ENCODE measurements around the gene ZNF263.
"Not testable (repeated sequence)": the region's sequence is repeated elsewhere in the genome, so short reads cannot be mapped to it uniquely, and the experiment has no call there.

ZNF263 gene

DNA sequence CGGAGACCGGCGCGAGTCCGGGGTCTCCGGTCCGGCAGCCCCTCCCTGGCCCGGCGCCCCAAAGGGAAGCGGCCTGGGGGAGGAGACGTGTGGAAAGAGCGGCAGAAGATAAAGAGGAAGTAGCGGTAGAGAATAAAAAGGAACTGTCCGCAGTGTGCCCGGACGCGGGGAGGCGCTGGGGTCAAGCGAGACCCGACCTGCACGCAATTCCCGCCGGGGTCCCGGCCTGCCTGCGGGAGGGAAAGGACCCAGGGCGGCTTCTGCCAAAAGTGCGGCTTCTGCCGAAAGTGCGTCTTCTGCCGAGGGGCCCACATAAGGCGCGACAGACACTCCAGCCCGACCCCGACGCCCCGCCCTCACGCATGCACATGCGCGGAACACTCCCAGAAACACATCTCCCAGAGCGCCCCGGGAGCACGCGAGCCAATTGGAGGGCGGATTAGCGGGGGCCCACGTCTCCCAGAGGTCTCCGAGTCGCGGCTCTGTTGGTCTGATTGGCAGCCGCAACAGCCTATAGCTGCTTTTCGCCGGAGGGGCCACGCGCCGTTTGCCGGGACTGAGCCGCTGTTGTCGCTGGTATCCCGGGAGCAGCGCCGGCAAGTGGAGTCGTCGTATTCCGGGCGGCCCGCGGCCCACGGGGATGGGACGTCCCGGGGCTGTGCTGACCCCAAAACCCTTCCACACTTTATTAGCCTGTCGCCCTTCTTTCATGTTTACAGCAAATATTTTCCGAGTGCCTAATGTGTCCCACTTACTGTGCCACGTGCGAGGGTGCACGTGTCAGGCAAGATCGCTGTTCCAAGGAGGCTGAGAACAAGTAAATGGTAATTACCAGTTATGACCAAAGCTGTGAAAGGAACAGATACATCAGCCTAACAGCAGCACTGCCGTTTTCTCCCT is 18.9 kb upstream of the ZNF263 start:
- Histone ChIP-seq H3K27me3 (no peaks in the 10 kb centered on the region), H3K9ac (peak overlapping the region; percentile 89), H3K4me2 (peak overlapping the region; percentile 84), H3K9me3 (no peaks in the 10 kb centered on the region; the same call in 1 of the 2 replicates), H3K4me3 (peak overlapping the region; percentile 93), H3K36me3 (peaks cover 13% of the 10 kb centered on the region; the same call in 1 of the 2 replicates), H4K20me1 (no peaks in the 10 kb centered on the region), H3K27ac (peak overlapping the region; percentile 92), H3K4me1 (peaks cover 21% of the 10 kb centered on the region)
- TF ChIP-seq Cebpa-rat (IDR thresholded peaks at IDR 0.05): no peak

DNA sequence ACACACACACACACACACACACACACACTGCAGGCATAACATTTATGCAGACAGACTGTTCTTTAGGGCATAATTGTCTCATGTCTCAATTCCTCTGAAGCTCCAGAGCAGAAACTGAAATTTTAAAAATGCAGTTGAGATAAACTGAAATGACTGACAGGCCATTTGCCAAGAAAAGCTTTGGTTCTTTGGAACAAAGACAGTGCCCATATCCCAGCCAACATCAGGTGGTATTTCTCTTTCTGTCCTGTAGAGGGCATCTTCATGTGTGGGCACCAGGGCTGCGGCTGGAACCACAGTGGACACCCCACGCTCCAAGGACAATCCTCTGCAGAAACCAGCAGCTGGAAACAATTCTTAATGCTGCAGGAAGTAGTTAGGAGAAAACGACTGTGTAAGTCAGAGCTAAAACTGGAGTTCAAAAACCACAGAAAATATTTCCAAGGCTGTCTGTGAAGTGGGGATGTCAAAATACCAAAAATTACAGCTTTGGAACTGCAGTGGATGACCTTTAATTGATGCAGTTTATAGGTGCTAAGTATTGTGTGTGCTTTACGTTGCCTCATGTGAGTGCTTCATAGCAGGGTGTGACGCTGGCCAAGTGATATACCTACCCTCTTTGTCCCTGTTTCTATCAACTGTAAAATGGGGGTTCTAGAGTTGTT is 16.3 kb upstream of the ZNF263 start:
- H3K9me3 ChIP-seq: peaks cover 9% of the 10 kb centered on the region; the same call in 1 of the 2 replicates
- H3K4me1 ChIP-seq: peaks cover 21% of the 10 kb centered on the region
- H4K20me1 ChIP-seq: no peaks in the 10 kb centered on the region
- no peaks in the 10 kb centered on the region for H3K27me3 ChIP-seq
- H3K4me3 ChIP-seq: no peak overlapping the region
- H3K36me3 ChIP-seq: peaks cover 13% of the 10 kb centered on the region; the same call in 1 of the 2 replicates
- no peak overlapping the region for H3K9ac ChIP-seq
- H3K27ac ChIP-seq: no peak overlapping the region
- no peak overlapping the region for H3K4me2 ChIP-seq
- TF ChIP-seq Cebpa-rat (IDR thresholded peaks at IDR 0.05): no peak

DNA sequence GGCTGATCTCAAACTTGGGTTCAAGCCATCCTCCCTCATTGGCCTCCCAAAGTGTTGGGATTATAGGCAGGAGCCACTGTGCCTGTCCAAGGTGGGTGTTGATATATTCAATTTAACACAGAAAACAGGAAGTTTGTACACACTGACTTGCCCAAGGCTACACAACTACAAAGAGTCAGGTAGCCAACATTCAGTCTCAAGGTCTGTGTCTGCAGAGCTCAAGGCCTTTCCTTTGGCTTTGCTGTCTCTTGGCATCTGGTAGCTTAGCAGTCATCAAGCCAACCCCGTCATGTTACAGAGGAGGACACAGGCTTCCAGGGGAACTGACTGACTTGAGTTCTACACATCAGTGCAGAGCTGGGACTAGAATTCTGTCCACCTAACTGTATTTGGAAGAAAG is 15.0 kb upstream of the ZNF263 start:
- Histone ChIP-seq H3K36me3 (peaks cover 13% of the 10 kb centered on the region; the same call in 1 of the 2 replicates), H3K4me1 (peaks cover 12% of the 10 kb centered on the region), H3K4me3 (no peak overlapping the region), H3K27me3 (no peaks in the 10 kb centered on the region), H4K20me1 (no peaks in the 10 kb centered on the region), H3K9me3 (peaks cover 9% of the 10 kb centered on the region; the same call in 1 of the 2 replicates), H3K9ac (no peak overlapping the region), H3K27ac (no peak overlapping the region), H3K4me2 (no peak overlapping the region)
- no peak for TF ChIP-seq Cebpa-rat (IDR thresholded peaks at IDR 0.05)

DNA sequence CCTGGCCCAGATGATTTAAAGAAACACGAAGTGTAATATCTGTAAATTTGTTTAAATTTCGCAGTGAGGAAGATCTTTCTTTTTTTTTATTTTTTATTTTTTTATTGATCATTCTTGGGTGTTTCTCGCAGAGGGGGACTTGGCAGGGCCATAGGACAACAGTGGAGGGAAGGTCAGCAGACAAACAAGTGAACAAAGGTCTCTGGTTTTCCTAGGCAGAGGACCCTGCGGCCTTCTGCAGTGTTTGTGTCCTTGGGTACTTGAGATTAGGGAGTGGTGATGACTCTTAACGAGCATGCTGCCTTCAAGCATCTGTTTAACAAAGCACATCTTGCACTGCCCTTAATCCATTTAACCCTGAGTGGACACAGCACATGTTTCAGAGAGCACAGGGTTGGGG is 12.6 kb upstream of the ZNF263 start:
- H3K27me3 ChIP-seq, H3K9ac ChIP-seq, H3K9me3 ChIP-seq, H3K4me1 ChIP-seq, H3K4me2 ChIP-seq, H4K20me1 ChIP-seq, H3K4me3 ChIP-seq, H3K27ac ChIP-seq: not testable (repeated sequence)
- H3K36me3 ChIP-seq: peaks cover 13% of the 10 kb centered on the region; the same call in 1 of the 2 replicates

DNA sequence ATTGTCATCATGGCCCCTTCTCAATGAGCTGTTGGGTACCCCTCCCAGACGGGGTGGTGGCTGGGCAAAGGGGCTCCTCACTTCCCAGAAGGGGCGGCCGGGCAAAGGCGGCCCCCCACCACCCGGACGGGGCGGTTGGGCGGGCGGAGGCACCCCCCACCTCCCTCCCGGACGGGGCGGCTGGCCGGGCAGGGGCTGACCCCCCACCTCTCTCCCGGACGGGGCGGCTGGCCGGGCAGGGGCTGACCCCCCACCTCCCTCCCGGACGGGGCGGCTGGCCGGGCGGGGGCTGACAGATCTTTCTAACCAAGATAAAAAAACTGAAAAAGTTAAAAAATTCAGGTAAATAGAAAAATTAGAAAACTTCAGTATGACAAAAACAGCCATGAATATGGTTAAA is 12.0 kb upstream of the ZNF263 start:
- peaks cover 13% of the 10 kb centered on the region; the same call in 1 of the 2 replicates for H3K36me3 ChIP-seq
- H3K9ac ChIP-seq, H3K4me2 ChIP-seq, H4K20me1 ChIP-seq, H3K27ac ChIP-seq, H3K4me3 ChIP-seq, H3K9me3 ChIP-seq, H3K27me3 ChIP-seq, H3K4me1 ChIP-seq: not testable (repeated sequence)

DNA sequence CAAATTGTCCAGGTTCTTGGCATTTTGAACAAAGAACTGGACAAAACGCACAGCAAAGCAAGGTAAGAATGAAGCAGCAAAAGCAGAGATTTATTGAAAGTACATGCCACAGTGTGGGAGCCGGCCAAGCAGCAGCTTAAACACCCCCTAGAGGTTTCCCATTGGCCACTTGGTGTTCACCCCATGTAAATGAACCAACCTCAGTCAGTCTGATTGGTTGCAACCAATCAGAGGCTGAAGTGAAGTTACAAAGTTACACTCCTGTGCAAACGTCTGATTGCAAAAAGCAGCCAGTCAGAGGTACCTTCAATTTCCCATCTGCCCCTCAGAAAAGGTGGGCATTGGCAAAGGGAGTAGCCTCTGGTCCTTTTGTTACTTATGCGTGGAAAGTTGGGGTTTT is 8.8 kb upstream of the ZNF263 start:
- H3K4me2 ChIP-seq: no peak overlapping the region
- no peak overlapping the region for H3K9ac ChIP-seq
- peaks cover 9% of the 10 kb centered on the region; the same call in 1 of the 2 replicates for H3K9me3 ChIP-seq
- no peaks in the 10 kb centered on the region for H4K20me1 ChIP-seq
- TF ChIP-seq Cebpa-rat (IDR thresholded peaks at IDR 0.05): no peak
- H3K4me3 ChIP-seq: no peak overlapping the region
- H3K36me3 ChIP-seq: no peaks in the 10 kb centered on the region
- no peak overlapping the region for H3K27ac ChIP-seq
- H3K4me1 ChIP-seq: no peaks in the 10 kb centered on the region
- H3K27me3 ChIP-seq: no peaks in the 10 kb centered on the region

DNA sequence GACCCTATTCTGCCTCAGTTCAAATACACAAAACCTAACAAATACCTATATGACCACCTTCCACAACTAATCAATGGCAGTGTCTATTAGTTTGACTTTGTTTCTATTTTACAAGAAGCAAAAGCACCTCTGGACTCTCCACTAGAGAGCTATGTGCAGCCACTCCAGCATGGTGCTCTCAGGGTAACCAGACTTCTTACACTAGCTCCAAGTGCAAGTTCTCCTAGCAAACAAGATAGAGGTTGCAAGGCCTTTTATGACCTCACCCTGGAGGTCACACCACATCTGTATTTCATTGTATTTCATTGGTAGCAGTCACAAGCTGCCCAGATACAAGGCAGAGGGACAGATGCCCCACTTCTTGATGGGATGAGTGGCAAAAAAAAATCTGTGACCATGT is 8.3 kb upstream of the ZNF263 start:
- no peak overlapping the region for H3K9ac ChIP-seq
- no peak overlapping the region for H3K4me3 ChIP-seq
- H3K9me3 ChIP-seq: peaks cover 9% of the 10 kb centered on the region; the same call in 1 of the 2 replicates
- H3K36me3 ChIP-seq: no peaks in the 10 kb centered on the region
- no peaks in the 10 kb centered on the region for H4K20me1 ChIP-seq
- H3K27ac ChIP-seq: no peak overlapping the region
- no peak for TF ChIP-seq Cebpa-rat (IDR thresholded peaks at IDR 0.05)
- no peaks in the 10 kb centered on the region for H3K4me1 ChIP-seq
- H3K4me2 ChIP-seq: no peak overlapping the region
- no peaks in the 10 kb centered on the region for H3K27me3 ChIP-seq

DNA sequence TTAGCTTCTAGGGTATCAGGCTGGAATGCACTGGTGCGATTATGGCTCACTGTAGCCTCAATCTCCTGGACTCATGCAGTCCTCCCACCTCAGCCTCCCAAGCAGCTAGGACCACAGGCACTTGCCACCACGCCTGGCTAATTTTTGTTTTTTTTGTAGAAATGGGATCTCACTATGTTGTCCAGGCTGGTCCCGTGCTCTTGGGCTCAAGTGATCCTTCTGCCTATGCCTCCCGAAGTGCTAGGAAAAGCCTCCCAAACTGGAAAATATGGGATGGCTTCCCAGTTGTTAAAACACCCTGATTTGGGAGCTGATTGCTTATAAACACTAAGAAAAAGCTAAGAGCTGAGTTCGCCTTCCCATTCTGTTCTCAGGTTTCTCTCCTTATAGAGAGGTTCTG is 6.6 kb upstream of the ZNF263 start:
- Histone ChIP-seq H3K9ac (no peak overlapping the region), H3K36me3 (no peaks in the 10 kb centered on the region), H3K27ac (no peak overlapping the region), H4K20me1 (no peaks in the 10 kb centered on the region), H3K4me1 (peaks cover 3% of the 10 kb centered on the region), H3K4me2 (no peak overlapping the region), H3K4me3 (no peak overlapping the region), H3K27me3 (no peaks in the 10 kb centered on the region), H3K9me3 (peaks cover 2% of the 10 kb centered on the region; the same call in 1 of the 2 replicates)
- no peak for TF ChIP-seq Cebpa-rat (IDR thresholded peaks at IDR 0.05)

DNA sequence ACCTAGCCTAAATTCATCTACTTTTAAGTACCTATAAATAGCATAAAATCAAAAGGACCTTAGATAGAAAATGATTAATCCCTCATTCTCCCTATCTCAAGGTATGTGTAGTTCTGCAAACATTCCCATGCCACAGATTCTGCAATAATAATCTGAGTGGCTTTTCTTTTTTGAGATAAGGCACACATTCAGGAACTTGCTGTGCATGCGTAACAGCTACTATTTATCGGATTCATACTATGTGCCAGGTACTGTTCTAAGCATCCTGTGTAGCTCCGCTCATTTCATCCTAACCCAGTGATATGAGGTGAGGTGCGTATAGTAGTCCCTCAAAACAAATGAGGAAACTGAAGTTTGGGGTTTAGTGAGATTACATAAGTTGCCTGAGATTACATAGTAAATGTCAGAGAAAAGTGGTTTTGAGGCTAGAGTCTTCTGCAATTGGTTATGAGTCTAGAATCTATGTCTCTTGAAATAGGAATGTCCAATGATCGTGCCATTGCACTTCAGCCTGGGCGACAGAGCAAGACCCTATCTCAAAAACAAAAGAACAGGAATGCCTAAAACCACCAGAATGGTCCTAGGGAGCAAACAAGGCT is 2.0 kb upstream of the ZNF263 start:
- peaks cover 19% of the 10 kb centered on the region for H3K36me3 ChIP-seq
- H3K4me1 ChIP-seq: peaks cover 27% of the 10 kb centered on the region
- H3K4me2 ChIP-seq: peak overlapping the region; percentile 94
- H4K20me1 ChIP-seq: peaks cover 29% of the 10 kb centered on the region
- H3K4me3 ChIP-seq: no peak overlapping the region
- H3K9ac ChIP-seq: no peak overlapping the region
- no peak for TF ChIP-seq Cebpa-rat (IDR thresholded peaks at IDR 0.05)
- peaks cover 15% of the 10 kb centered on the region for H3K9me3 ChIP-seq
- H3K27me3 ChIP-seq: no peaks in the 10 kb centered on the region
- H3K27ac ChIP-seq: no peak overlapping the region
